HepG2 (cell line): ENCODE measurements around the gene CDCP1. TPM values are rescaled to one million over a fixed set of nuclear protein-coding genes. Genes with fewer than 3 reads are reported as not detected.
A peak's percentile ranks its signal among the peaks of the same experiment; 100 is the strongest.

Experiments
- ATAC-seq: fragments of 200-7000 bp; cut with Tn5 transposase; 3 replicates; pipeline ENCODE4 v1.9.1; 2020; ENCODE audit warnings: mild to moderate bottlenecking, moderate library complexity
- Bru-seq: library from RNA; stranded (reverse); fragments of 400-500 nt; gene quantifications from one replicate; lab custom pipeline; 2021; lab: Mats Ljungman, UMichigan
- BruChase-seq, 2 experiments: library from RNA; stranded (reverse); fragments of 400-500 nt; gene quantifications; one replicate each; lab custom pipeline; 2021; lab: Mats Ljungman, UMichigan
- BruUV-seq: library from RNA; stranded (reverse); fragments of 400-500 nt; replicated peaks from 2 replicates; lab custom pipeline; 2021; lab: Mats Ljungman, UMichigan
- CTCF ChIA-PET: fragments of 300-600 bp; formaldehyde crosslinking; extraction: SDS; loops from one replicate; lab custom pipeline; 2021; ENCODE audit warnings: low total read pairs, inconsistent platforms, low intra/inter-chr PET ratio; lab: Yijun Ruan, JAX
- POLR2A ChIA-PET: fragments of 350-600 bp; sonication (Branson Sonifier 250); formaldehyde crosslinking; loops from one replicate; lab custom pipeline; 2020; ENCODE audit warnings: antibody characterized with exemption, inconsistent platforms; lab: Yijun Ruan, JAX
- DNase-seq: peaks from one replicate; pipeline ENCODE4 v3.0.0-alpha.2; 2015; ENCODE audit warnings: low spot score
- FAIRE-seq: peaks from 3 replicates; lab custom pipeline; 2011; peaks lifted over from hg19 to GRCh38; lab: Jason Lieb, UNC
- H2AFZ ChIP-seq: one replicate; pipeline ENCODE4 v1.6.1; 2011; ENCODE audit warnings: low read length, inconsistent platforms
- H3K27ac ChIP-seq: fragments of 300-600 bp; 3 replicates; pipeline ENCODE4 v1.8.0; 2011; ENCODE audit warnings: mixed run types, mild to moderate bottlenecking, mixed read lengths, low read length, inconsistent platforms; ENCODE audit not compliant: insufficient read depth; ENCODE audit errors: extremely low read length
- H3K27me3 ChIP-seq, 2 experiments: fragments of 200-600 bp in 1 of 2; 2 replicates in 1 of 2; 3 replicates in 1 of 2; pipeline versions ENCODE4 v1.6.0 to v1.8.0; 2011; ENCODE audit warnings: low read length in 2 of 2, mild to moderate bottlenecking in 2 of 2, moderate library complexity in 2 of 2, inconsistent platforms in 1 of 2; ENCODE audit not compliant: insufficient read depth in 2 of 2, control insufficient read depth in 1 of 2
- H3K36me3 ChIP-seq, 2 experiments: fragments of 200-600 bp in 1 of 2; replicated peaks in 1 of 2; 2 replicates in 1 of 2; 3 replicates in 1 of 2; pipeline versions ENCODE4 v1.5.1 to v1.8.0; 2011; ENCODE audit warnings: low read length in 2 of 2, inconsistent platforms in 1 of 2; ENCODE audit not compliant: insufficient read depth in 2 of 2, control insufficient read depth in 1 of 2
- H3K4me1 ChIP-seq: 2 replicates; pipeline ENCODE4 v1.5.1; 2012; ENCODE audit warnings: low read length, inconsistent platforms; ENCODE audit not compliant: insufficient read depth
- H3K4me2 ChIP-seq: 2 replicates; pipeline ENCODE4 v1.6.0; 2011; ENCODE audit warnings: low read depth, low read length, inconsistent platforms
- H3K4me3 ChIP-seq, 3 experiments: fragments of 200-600 bp in 1 of 3; sonication (generic), shearing (Covaris generic) in 1 of 3; replicated peaks in 1 of 3; 2 replicates each; pipeline ENCODE4 v1.5.1; 2011 to 2016; ENCODE audit warnings: low read length in 3 of 3, inconsistent platforms in 2 of 3, low read depth in 2 of 3, mild to moderate bottlenecking in 2 of 3, control low read depth in 1 of 3, mixed read lengths in 1 of 3; ENCODE audit not compliant: insufficient read depth in 1 of 3
- H3K79me2 ChIP-seq: one replicate; pipeline ENCODE4 v1.6.1; 2011; ENCODE audit warnings: low read length, inconsistent platforms; ENCODE audit not compliant: insufficient read depth
- H3K9ac ChIP-seq: 2 replicates; pipeline ENCODE4 v1.6.0; 2011; ENCODE audit warnings: mild to moderate bottlenecking, low read depth, low read length, inconsistent platforms; ENCODE audit not compliant: insufficient read depth
- H3K9me3 ChIP-seq: 2 replicates; pipeline ENCODE4 v1.5.1; 2012; ENCODE audit warnings: mild to moderate bottlenecking, low read length
- H4K20me1 ChIP-seq: 2 replicates; pipeline ENCODE4 v1.6.0; 2011; ENCODE audit warnings: inconsistent platforms, mild to moderate bottlenecking, low read length, moderate library complexity; ENCODE audit not compliant: insufficient read depth
- CAMTA2 ChIP-seq: sonication (generic); formaldehyde crosslinking; IDR thresholded peaks from 2 replicates; pipeline ENCODE4 v1.4.0; 2020; ENCODE audit warnings: mild to moderate bottlenecking, missing genetic modification reagents, borderline replicate concordance
- CBX1 ChIP-seq: IDR thresholded peaks from one replicate; pipeline ENCODE4 v1.6.1; 2016; ENCODE audit warnings: antibody characterized with exemption, low read depth
- EZH2 ChIP-seq: conservative IDR thresholded peaks from 2 replicates; pipeline ENCODE4 v1.6.1; 2012; ENCODE audit warnings: mild to moderate bottlenecking, low read depth, low read length, moderate library complexity
- HCFC1 ChIP-seq: fragments of 150-350 bp; IDR thresholded peaks from 2 replicates; pipeline ENCODE4 v1.6.1; 2014; ENCODE audit warnings: low read depth, low read length
- HNRNPLL ChIP-seq: fragments of 200-400 bp; formaldehyde crosslinking; IDR thresholded peaks from 2 replicates; pipeline ENCODE4 v1.6.1; 2017; ENCODE audit warnings: mild to moderate bottlenecking, low read depth, low read length; ENCODE audit not compliant: poor library complexity, severe bottlenecking
- KDM2A ChIP-seq: sonication (generic); formaldehyde crosslinking; IDR thresholded peaks from 2 replicates; pipeline ENCODE4 v1.4.0; 2020; ENCODE audit warnings: low read depth, missing genetic modification reagents, borderline replicate concordance
- KMT2B ChIP-seq: IDR thresholded peaks from 2 replicates; pipeline ENCODE4 v1.6.1; 2016; ENCODE audit warnings: missing genetic modification reagents, missing compliant biosample characterization
- ZNF614 ChIP-seq: IDR thresholded peaks from 2 replicates; pipeline ENCODE4 v1.6.1; 2018; ENCODE audit warnings: missing biosample characterization, missing genetic modification reagents, inconsistent platforms, borderline replicate concordance
- WGBS: methylation state at CpG from one replicate; pipeline ENCODE4 v1.1.6; 2017; ENCODE audit warnings: low lambda C conversion rate; 5-methylcytosine and 5-hydroxymethylcytosine counted together
- in situ Hi-C: cut with HindIII; loops from 2 replicates; pipeline ENCODE4 v1.10.0; 2017; ENCODE audit warnings: low pct_unique_long_range_greater_than_20kb; ENCODE audit not compliant: extremely low pct_ligation_motif_present
- intact Hi-C: fragments of 100-400 bp; cut with micrococcal nuclease; formaldehyde crosslinking; loops from one replicate; pipeline ENCODE4 v1.10.0; 2022; ENCODE audit not compliant: unreplicated experiment
- long read RNA-seq, 2 experiments: library from RNA in 1 of 2; library from polyadenylated mRNA in 1 of 2; stranded (forward) in 1 of 2; unstranded in 1 of 2; transcript quantifications; one replicate each; pipeline ENCODE4 v2.0.0, GENCODE V29; 2019 to 2022
- polyA minus RNA-seq, 3 experiments: library from RNA; depleted of rRNA, polyadenylated mRNA; stranded (reverse); fragments of >200 nt; gene quantifications; 2 replicates each; pipeline ENCODE4 v1.2.3, GENCODE V29; 2011; ENCODE audit warnings: low replicate concordance in 1 of 3
- polyA plus RNA-seq, 8 experiments: library from polyadenylated mRNA; depleted of rRNA in 3 of 8; stranded (reverse) in 7 of 8; unstranded in 1 of 8; fragments of >200 nt; fragmentation: Illumina TruSeq in 4 of 8; extraction: Trizol in 4 of 8; gene quantifications; 2 replicates each; pipeline versions ENCODE4 v1.2.1 to v1.2.3, GENCODE V29; 2011 to 2016; ENCODE audit warnings: low read depth in 4 of 8, missing spikeins in 1 of 8, mixed read lengths in 1 of 8; ENCODE audit not compliant: insufficient read depth in 1 of 8
- total RNA-seq, 5 experiments: library from RNA; depleted of rRNA; stranded (reverse); fragments of >200 nt; fragmentation: Illumina TruSeq; extraction: Trizol; gene quantifications; 2 replicates each; pipeline ENCODE4 v1.2.3, GENCODE V29; 2016; ENCODE audit warnings: low read depth in 1 of 5
- TF ChIP-seq, protein P1 (sequence below): sonication (generic); formaldehyde crosslinking; IDR thresholded peaks from 2 replicates; pipeline ENCODE4 v1.9.0; 2021; ENCODE audit warnings: missing genetic modification reagents, mild to moderate bottlenecking, borderline replicate concordance
- TF ChIP-seq, protein P2 (sequence below): sonication (generic); formaldehyde crosslinking; IDR thresholded peaks from 2 replicates; pipeline ENCODE4 v1.4.0; 2020; ENCODE audit warnings: missing genetic modification reagents, borderline replicate concordance

The CDCP1 gene, protein sequence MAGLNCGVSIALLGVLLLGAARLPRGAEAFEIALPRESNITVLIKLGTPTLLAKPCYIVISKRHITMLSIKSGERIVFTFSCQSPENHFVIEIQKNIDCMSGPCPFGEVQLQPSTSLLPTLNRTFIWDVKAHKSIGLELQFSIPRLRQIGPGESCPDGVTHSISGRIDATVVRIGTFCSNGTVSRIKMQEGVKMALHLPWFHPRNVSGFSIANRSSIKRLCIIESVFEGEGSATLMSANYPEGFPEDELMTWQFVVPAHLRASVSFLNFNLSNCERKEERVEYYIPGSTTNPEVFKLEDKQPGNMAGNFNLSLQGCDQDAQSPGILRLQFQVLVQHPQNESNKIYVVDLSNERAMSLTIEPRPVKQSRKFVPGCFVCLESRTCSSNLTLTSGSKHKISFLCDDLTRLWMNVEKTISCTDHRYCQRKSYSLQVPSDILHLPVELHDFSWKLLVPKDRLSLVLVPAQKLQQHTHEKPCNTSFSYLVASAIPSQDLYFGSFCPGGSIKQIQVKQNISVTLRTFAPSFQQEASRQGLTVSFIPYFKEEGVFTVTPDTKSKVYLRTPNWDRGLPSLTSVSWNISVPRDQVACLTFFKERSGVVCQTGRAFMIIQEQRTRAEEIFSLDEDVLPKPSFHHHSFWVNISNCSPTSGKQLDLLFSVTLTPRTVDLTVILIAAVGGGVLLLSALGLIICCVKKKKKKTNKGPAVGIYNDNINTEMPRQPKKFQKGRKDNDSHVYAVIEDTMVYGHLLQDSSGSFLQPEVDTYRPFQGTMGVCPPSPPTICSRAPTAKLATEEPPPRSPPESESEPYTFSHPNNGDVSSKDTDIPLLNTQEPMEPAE
- total RNA-seq (2016; rRNA removed; fragmentation: Illumina TruSeq; extraction: Trizol) (0.14 and 0.18 TPM in 2 replicates), polyA plus RNA-seq (2011; rRNA removed) (0.11 and 0.16 TPM in 2 replicates), polyA minus RNA-seq (2011; rRNA and poly(A)+ RNA removed; ENCODE audit: low replicate concordance) (0.42 and 6.4 TPM in 2 replicates), Bru-seq, nascent RNA (percentile 9 among the genes with signal in this experiment), BruChase-seq, experiment 1, labeled RNA remaining after a 6-hour chase (percentile 17 among the genes with signal in this experiment), BruChase-seq, experiment 2, labeled RNA remaining after a 2-hour chase (percentile 13 among the genes with signal in this experiment)
- under 0.01 and 0.20 TPM in 2 replicates for total RNA-seq (2016; cell fraction: cytosol; rRNA removed; fragmentation: Illumina TruSeq; extraction: Trizol; ENCODE audit: low read depth)
- total RNA-seq (2016; cell fraction: insoluble cytoplasmic fraction; rRNA removed; fragmentation: Illumina TruSeq; extraction: Trizol): 0.10 and 0.35 TPM in 2 replicates
- 0.21 and 0.28 TPM in 2 replicates for total RNA-seq (2016; cell fraction: membrane; rRNA removed; fragmentation: Illumina TruSeq; extraction: Trizol)
- total RNA-seq (2016; cell fraction: nucleus; rRNA removed; fragmentation: Illumina TruSeq; extraction: Trizol): 0.22 and 0.28 TPM in 2 replicates
- polyA plus RNA-seq (2011; cell fraction: cytosol; rRNA removed): 0.08 and 0.15 TPM in 2 replicates
- polyA plus RNA-seq (2011; cell fraction: nucleus; rRNA removed): 0.03 and 0.08 TPM in 2 replicates
- 0.09 and 0.12 TPM in 2 replicates for polyA plus RNA-seq (2012)
- 0.03 and 0.06 TPM in 2 replicates for polyA plus RNA-seq (2016; cell fraction: cytosol; fragmentation: Illumina TruSeq; extraction: Trizol; ENCODE audit: low read depth)
- 0.08 and 0.19 TPM in 2 replicates for polyA plus RNA-seq (2016; cell fraction: insoluble cytoplasmic fraction; fragmentation: Illumina TruSeq; extraction: Trizol; ENCODE audit: low read depth)
- 0.07 and 0.12 TPM in 2 replicates for polyA plus RNA-seq (2016; cell fraction: membrane; fragmentation: Illumina TruSeq; extraction: Trizol; ENCODE audit: low read depth)
- polyA plus RNA-seq (2016; cell fraction: nucleus; fragmentation: Illumina TruSeq; extraction: Trizol; ENCODE audit: insufficient read depth, low read depth): 0.34 and 0.37 TPM in 2 replicates
- 0.10 and 0.18 TPM in 2 replicates for polyA minus RNA-seq (2011; cell fraction: cytosol; rRNA and poly(A)+ RNA removed)
- polyA minus RNA-seq (2011; cell fraction: nucleus; rRNA and poly(A)+ RNA removed): 0.12 and 0.13 TPM in 2 replicates
- long read RNA-seq, experiment 1: 0 reads
- long read RNA-seq, experiment 2, partial matches to known transcripts: 0 of 1 reads
- long read RNA-seq, experiment 2, other reads (novel, unspliced or antisense): 1 of 1 reads

DNA sequence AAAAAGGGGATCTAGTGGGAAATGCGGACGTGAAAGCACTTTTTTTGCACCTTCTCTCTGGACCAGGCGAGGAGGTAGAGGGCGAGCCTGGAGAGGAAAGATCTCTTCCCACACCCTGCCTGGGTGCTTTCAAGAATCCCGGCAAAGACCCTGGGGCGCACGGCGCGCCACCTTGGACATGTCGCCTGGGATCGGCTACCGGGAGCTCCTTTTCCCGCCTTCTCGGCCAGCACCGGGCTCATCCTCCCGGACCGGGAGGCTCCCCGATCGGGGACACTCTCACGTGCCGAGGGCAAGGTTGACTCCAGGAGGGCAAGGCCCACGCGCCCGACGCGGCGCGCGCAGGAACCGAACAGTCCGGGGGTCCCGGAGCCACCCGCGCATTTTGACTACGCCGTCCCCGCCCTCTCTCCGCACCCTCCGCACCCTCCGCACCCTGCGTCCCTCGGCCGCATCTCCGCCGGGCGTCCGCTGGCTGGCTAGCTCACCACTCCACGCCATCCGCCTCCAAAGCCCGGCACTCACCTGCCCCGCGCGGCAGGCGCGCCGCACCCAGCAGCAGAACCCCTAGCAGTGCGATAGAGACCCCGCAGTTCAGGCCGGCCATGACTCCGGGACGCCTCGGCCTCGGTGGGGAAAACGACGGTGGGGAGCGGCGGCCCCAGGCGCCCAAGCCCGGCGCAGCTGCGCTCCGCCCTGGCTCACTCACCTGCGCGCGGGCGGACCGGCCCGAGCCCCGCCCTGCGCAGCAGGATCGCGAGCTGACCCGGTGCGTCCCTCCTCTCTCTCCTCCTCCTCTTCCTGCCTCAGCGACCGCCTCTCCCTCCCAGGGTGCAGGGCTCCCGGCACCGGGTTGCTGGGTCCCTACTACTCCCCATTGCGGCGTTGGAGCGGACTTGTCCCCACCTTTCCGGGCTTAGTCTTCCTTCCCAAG, at the start of gene CDCP1:
TSS of gene CDCP1 (minus strand) at position 698 of the 934 bp plus-strand sequence. CDS start at position 607, 91 bp downstream.
- DNase-seq: no peak
- 17% methylated on average over 18 of the region's 92 CpGs for WGBS
- intact Hi-C loops: no loop called here
- H3K4me3 ChIP-seq: no peak within 1 kb of the TSS
- H3K4me2 ChIP-seq: peak within 1 kb of the TSS; percentile 7; the same call in 1 of the 2 replicates
- H3K79me2 ChIP-seq: no peaks in the 10 kb centered on the region
- no peak within 1 kb of the TSS for H3K9ac ChIP-seq
- FAIRE-seq: no peak
- no peak; the same call in 2 of the 3 replicates for ATAC-seq
- POLR2A ChIA-PET: no interaction called here
- in situ Hi-C loops: no loop called here
- H4K20me1 ChIP-seq: no peaks in the 10 kb centered on the region
- H3K9me3 ChIP-seq: peaks cover 3% of the 10 kb centered on the region; the same call in 1 of the 2 replicates
- no peak within 1 kb of the TSS for H3K27ac ChIP-seq
- no peaks in the 10 kb centered on the region for H3K4me1 ChIP-seq
- H2AFZ ChIP-seq: no peak within 1 kb of the TSS
- no TSS peak for BruUV-seq
- no peaks in the 10 kb centered on the region for H3K36me3 ChIP-seq
- H3K27me3 ChIP-seq: peaks cover 4 to 41% of the 10 kb centered on the region in 2 experiments; a peak in 4 of 5 replicates
- CTCF ChIA-PET: no interaction called here
- TF ChIP-seq, protein P1, sequence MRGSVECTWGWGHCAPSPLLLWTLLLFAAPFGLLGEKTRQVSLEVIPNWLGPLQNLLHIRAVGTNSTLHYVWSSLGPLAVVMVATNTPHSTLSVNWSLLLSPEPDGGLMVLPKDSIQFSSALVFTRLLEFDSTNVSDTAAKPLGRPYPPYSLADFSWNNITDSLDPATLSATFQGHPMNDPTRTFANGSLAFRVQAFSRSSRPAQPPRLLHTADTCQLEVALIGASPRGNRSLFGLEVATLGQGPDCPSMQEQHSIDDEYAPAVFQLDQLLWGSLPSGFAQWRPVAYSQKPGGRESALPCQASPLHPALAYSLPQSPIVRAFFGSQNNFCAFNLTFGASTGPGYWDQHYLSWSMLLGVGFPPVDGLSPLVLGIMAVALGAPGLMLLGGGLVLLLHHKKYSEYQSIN (CRISPR knock-in tag): no peak
- TF ChIP-seq CBX1: no peak
- TF ChIP-seq, protein P2, sequence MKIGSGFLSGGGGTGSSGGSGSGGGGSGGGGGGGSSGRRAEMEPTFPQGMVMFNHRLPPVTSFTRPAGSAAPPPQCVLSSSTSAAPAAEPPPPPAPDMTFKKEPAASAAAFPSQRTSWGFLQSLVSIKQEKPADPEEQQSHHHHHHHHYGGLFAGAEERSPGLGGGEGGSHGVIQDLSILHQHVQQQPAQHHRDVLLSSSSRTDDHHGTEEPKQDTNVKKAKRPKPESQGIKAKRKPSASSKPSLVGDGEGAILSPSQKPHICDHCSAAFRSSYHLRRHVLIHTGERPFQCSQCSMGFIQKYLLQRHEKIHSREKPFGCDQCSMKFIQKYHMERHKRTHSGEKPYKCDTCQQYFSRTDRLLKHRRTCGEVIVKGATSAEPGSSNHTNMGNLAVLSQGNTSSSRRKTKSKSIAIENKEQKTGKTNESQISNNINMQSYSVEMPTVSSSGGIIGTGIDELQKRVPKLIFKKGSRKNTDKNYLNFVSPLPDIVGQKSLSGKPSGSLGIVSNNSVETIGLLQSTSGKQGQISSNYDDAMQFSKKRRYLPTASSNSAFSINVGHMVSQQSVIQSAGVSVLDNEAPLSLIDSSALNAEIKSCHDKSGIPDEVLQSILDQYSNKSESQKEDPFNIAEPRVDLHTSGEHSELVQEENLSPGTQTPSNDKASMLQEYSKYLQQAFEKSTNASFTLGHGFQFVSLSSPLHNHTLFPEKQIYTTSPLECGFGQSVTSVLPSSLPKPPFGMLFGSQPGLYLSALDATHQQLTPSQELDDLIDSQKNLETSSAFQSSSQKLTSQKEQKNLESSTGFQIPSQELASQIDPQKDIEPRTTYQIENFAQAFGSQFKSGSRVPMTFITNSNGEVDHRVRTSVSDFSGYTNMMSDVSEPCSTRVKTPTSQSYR (CRISPR knock-in tag): no peak
- no peak for TF ChIP-seq HCFC1
- no peak for TF ChIP-seq ZNF614
- no peak for TF ChIP-seq CAMTA2 (CRISPR knock-in tag)
- no peak for TF ChIP-seq KMT2B (CRISPR knock-in tag)
- peak; percentile 47 for TF ChIP-seq EZH2
- TF ChIP-seq HNRNPLL: peak; percentile 91
- TF ChIP-seq KDM2A (CRISPR knock-in tag): no peak
